ENCODE results near the gene CDC34.

DNA sequence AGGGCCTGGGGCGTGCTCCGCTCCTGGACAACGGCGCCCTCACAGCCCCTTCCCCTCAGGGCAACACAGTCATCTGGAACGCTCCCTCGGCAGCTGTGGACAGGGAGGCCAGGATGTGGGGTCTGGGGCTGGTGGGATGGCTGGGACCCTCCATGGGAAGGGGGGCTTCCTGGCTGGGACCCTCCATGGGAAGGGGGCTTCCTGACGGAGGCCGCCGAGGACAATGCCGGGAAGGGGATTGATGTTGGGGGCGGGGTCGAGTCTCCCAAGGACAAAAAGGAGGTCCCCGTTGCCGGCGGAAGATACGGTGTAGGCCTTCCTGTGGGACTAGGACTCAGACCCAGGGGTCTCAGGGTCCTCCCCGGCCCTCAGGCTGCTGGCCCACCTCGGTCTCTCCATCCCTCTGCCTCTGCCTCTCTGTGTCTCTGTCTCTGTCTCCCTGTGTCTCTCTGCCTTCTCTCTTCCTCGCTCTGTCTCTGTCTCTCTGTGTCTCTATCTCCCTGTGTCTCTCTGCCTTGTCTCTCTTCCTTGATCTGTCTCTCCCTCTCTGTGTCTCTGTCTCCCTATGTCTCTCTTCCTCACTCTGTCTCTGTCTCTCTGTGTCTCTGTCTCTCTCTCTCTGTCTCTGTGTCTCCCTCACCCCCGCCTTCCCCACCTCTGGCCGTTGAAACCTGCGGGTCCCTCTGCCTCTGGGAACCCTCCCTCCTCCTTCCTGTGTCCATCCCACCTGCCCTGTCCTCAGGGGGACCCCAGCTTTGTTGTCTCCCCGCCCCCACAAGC, 38.0 kb upstream of the CDC34 start:
- TF ChIP-seq POLR2AphosphoS5 (IDR thresholded peaks at IDR 0.05) (no peak), POLR2A (IDR thresholded peaks at IDR 0.05) (no peak), EP300 (IDR thresholded peaks at IDR 0.05; ENCODE audit: low read depth) (no peak)
- TF ChIP-seq, protein P1, sequence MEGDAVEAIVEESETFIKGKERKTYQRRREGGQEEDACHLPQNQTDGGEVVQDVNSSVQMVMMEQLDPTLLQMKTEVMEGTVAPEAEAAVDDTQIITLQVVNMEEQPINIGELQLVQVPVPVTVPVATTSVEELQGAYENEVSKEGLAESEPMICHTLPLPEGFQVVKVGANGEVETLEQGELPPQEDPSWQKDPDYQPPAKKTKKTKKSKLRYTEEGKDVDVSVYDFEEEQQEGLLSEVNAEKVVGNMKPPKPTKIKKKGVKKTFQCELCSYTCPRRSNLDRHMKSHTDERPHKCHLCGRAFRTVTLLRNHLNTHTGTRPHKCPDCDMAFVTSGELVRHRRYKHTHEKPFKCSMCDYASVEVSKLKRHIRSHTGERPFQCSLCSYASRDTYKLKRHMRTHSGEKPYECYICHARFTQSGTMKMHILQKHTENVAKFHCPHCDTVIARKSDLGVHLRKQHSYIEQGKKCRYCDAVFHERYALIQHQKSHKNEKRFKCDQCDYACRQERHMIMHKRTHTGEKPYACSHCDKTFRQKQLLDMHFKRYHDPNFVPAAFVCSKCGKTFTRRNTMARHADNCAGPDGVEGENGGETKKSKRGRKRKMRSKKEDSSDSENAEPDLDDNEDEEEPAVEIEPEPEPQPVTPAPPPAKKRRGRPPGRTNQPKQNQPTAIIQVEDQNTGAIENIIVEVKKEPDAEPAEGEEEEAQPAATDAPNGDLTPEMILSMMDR (IDR thresholded peaks at IDR 0.05): no peak
